HEK293 (cell line): Measurements from ENCODE around the gene MYOCOS.

Experiments
- CTCF ChIA-PET: fragments of 350-600 bp; formaldehyde crosslinking; extraction: SDS; loops from one replicate; lab custom pipeline; 2021; ENCODE audit warnings: antibody characterized with exemption; lab: Yijun Ruan, JAX
- POLR2A ChIA-PET: fragments of 300-600 bp; formaldehyde crosslinking; extraction: SDS; loops from one replicate; lab custom pipeline; 2020; ENCODE audit warnings: antibody characterized with exemption, inconsistent platforms; lab: Yijun Ruan, JAX
- H3K27ac ChIP-seq: fragments of 200-500 bp; sonication (Bioruptor generic); 2 replicates; pipeline ENCODE4 v1.5.1; 2014; ENCODE audit warnings: low read depth, low read length, control low read depth, inconsistent platforms; ENCODE audit errors: extremely low read depth
- H3K36me3 ChIP-seq, 2 experiments: fragments of 200-500 bp in 1 of 2; sonication (Bioruptor generic) in 1 of 2; 1 replicate in 1 of 2; 2 replicates in 1 of 2; pipeline ENCODE4 v1.5.1; 2014 to 2017; ENCODE audit warnings: inconsistent platforms in 2 of 2, low read length in 2 of 2; ENCODE audit not compliant: control insufficient read depth in 2 of 2, insufficient read depth in 1 of 2
- H3K4me1 ChIP-seq: fragments of 200-500 bp; sonication (Bioruptor generic); 2 replicates; pipeline ENCODE4 v1.5.1; 2014; ENCODE audit warnings: mild to moderate bottlenecking, low read length, inconsistent platforms; ENCODE audit not compliant: control insufficient read depth, insufficient read depth
- H3K4me3 ChIP-seq: 2 replicates; pipeline ENCODE4 v1.5.1; 2011; ENCODE audit warnings: low read depth, mild to moderate bottlenecking, control low read depth, low read length, moderate library complexity
- H3K9me3 ChIP-seq: fragments of 200-500 bp; sonication (Bioruptor generic); 2 replicates; pipeline ENCODE4 v1.5.1; 2014; ENCODE audit warnings: low read depth, low read length, inconsistent platforms; ENCODE audit not compliant: control insufficient read depth, insufficient read depth
- MYNN ChIP-seq: fragments of 450-650 bp; formaldehyde crosslinking; IDR thresholded peaks from 2 replicates; pipeline ENCODE4 v1.5.1; 2016; ENCODE audit warnings: missing biosample characterization, missing genetic modification characterization, borderline replicate concordance
- SCRT1 ChIP-seq: fragments of 450-650 bp; formaldehyde crosslinking; IDR thresholded peaks from 2 replicates; pipeline ENCODE4 v1.5.1; 2016; ENCODE audit warnings: missing biosample characterization, missing genetic modification characterization, borderline replicate concordance
- ZFP41 ChIP-seq: fragments of 450-650 bp; formaldehyde crosslinking; IDR thresholded peaks from 2 replicates; pipeline ENCODE4 v1.5.1; 2016; ENCODE audit warnings: missing biosample characterization, missing genetic modification characterization, borderline replicate concordance
- ZFP69B ChIP-seq: fragments of 450-650 bp; formaldehyde crosslinking; IDR thresholded peaks from 2 replicates; pipeline ENCODE4 v1.5.1; 2016; ENCODE audit warnings: missing biosample characterization, missing genetic modification characterization
- ZNF350 ChIP-seq: fragments of 450-650 bp; formaldehyde crosslinking; IDR thresholded peaks from 2 replicates; pipeline ENCODE4 v1.5.0; 2017; ENCODE audit warnings: missing biosample characterization, mild to moderate bottlenecking, missing genetic modification characterization
- ZNF473 ChIP-seq: fragments of 450-650 bp; formaldehyde crosslinking; IDR thresholded peaks from 2 replicates; pipeline ENCODE4 v1.5.1; 2017; ENCODE audit warnings: missing biosample characterization, missing genetic modification characterization
- ZNF596 ChIP-seq: fragments of 450-650 bp; IDR thresholded peaks from 2 replicates; pipeline ENCODE4 v1.5.0; 2018; ENCODE audit warnings: missing biosample characterization, mild to moderate bottlenecking, missing genetic modification characterization, moderate library complexity
- ZNF707 ChIP-seq: fragments of 450-650 bp; formaldehyde crosslinking; IDR thresholded peaks from 2 replicates; pipeline ENCODE4 v1.5.1; 2016; ENCODE audit warnings: missing biosample characterization, missing genetic modification characterization
- TF ChIP-seq, protein P1 (sequence below): fragments of 450-650 bp; formaldehyde crosslinking; IDR thresholded peaks from 2 replicates; pipeline ENCODE4 v1.5.1; 2016; ENCODE audit warnings: missing biosample characterization, missing genetic modification characterization
- TF ChIP-seq, protein P2 (sequence below): fragments of 450-650 bp; formaldehyde crosslinking; IDR thresholded peaks from 2 replicates; pipeline ENCODE4 v1.5.1; 2016; ENCODE audit warnings: missing biosample characterization, missing genetic modification characterization
- TF ChIP-seq, protein P3 (sequence below): fragments of 450-650 bp; formaldehyde crosslinking; IDR thresholded peaks from 2 replicates; pipeline ENCODE4 v1.5.1; 2017; ENCODE audit warnings: missing biosample characterization, missing genetic modification characterization
- TF ChIP-seq, protein P4 (sequence below): fragments of 450-650 bp; formaldehyde crosslinking; IDR thresholded peaks from 2 replicates; pipeline ENCODE4 v1.5.1; 2016; ENCODE audit warnings: missing biosample characterization, missing genetic modification characterization
- TF ChIP-seq, protein P5 (sequence below): fragments of 450-650 bp; formaldehyde crosslinking; IDR thresholded peaks from 2 replicates; pipeline ENCODE4 v1.5.1; 2016; ENCODE audit warnings: missing biosample characterization, missing genetic modification characterization

Gene MYOCOS

DNA sequence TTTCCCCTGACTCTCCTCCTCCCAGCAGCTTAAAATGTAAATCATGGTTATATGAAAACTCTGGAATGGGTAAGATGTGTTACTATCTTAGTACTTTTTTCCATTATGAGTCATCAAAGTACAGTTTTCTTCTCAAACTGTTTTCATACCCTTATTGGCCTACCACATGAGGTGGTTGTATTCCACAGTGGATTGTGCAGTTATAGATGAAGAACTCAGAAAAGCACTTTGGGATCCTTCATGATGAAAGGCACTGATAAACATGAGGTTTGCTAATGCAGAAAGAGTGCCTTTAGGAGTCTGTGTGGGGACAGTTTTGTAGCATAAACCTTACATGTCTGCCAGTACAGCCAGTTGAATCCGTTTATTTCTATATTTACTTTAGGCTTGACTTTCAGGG lies 32.0 kb upstream of the MYOCOS start (continued):
- TF ChIP-seq, protein P1, sequence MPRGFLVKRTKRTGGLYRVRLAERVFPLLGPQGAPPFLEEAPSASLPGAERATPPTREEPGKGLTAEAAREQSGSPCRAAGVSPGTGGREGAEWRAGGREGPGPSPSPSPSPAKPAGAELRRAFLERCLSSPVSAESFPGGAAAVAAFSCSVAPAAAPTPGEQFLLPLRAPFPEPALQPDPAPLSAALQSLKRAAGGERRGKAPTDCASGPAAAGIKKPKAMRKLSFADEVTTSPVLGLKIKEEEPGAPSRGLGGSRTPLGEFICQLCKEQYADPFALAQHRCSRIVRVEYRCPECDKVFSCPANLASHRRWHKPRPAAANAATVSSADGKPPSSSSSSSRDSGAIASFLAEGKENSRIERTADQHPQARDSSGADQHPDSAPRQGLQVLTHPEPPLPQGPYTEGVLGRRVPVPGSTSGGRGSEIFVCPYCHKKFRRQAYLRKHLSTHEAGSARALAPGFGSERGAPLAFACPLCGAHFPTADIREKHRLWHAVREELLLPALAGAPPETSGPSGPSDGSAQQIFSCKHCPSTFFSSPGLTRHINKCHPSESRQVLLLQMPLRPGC (tag by site-specific recombination) = no peak
- TF ChIP-seq, protein P2, sequence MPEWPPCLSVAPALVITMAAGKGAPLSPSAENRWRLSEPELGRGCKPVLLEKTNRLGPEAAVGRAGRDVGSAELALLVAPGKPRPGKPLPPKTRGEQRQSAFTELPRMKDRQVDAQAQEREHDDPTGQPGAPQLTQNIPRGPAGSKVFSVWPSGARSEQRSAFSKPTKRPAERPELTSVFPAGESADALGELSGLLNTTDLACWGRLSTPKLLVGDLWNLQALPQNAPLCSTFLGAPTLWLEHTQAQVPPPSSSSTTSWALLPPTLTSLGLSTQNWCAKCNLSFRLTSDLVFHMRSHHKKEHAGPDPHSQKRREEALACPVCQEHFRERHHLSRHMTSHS = no peak
- TF ChIP-seq ZFP69B (tag by site-specific recombination) = no peak

DNA sequence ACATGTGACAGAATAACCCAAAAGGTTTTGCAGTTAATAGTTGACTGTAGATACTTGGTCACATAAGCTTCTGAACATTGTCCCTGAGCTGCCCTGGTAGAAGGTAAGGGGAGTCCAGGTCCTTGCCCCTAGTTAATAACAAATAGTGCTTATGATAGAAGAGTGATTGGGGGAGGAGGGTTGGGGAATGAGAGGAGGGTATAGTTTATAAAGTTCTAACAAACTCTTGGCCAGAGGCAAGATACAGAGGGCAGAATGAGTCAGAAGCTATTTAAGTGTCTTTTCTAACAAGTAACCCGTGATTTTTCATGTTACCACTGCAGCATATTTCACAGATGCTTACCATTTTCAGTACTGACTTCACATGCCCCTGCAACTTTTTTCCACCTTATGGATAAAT lies 26.7 kb upstream of the MYOCOS start:
- peaks cover 24 to 41% of the 10 kb centered on the region in 2 experiments for H3K36me3 ChIP-seq
- no peak overlapping the region for H3K4me3 ChIP-seq
- POLR2A ChIA-PET = no interaction called here
- H3K4me1 ChIP-seq = no peaks in the 10 kb centered on the region
- CTCF ChIA-PET = no interaction called here
- no peak overlapping the region for H3K27ac ChIP-seq
- no peaks in the 10 kb centered on the region for H3K9me3 ChIP-seq
- TF ChIP-seq, protein P3, sequence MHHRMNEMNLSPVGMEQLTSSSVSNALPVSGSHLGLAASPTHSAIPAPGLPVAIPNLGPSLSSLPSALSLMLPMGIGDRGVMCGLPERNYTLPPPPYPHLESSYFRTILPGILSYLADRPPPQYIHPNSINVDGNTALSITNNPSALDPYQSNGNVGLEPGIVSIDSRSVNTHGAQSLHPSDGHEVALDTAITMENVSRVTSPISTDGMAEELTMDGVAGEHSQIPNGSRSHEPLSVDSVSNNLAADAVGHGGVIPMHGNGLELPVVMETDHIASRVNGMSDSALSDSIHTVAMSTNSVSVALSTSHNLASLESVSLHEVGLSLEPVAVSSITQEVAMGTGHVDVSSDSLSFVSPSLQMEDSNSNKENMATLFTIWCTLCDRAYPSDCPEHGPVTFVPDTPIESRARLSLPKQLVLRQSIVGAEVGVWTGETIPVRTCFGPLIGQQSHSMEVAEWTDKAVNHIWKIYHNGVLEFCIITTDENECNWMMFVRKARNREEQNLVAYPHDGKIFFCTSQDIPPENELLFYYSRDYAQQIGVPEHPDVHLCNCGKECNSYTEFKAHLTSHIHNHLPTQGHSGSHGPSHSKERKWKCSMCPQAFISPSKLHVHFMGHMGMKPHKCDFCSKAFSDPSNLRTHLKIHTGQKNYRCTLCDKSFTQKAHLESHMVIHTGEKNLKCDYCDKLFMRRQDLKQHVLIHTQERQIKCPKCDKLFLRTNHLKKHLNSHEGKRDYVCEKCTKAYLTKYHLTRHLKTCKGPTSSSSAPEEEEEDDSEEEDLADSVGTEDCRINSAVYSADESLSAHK (tag by site-specific recombination) = no peak
- TF ChIP-seq, protein P4, sequence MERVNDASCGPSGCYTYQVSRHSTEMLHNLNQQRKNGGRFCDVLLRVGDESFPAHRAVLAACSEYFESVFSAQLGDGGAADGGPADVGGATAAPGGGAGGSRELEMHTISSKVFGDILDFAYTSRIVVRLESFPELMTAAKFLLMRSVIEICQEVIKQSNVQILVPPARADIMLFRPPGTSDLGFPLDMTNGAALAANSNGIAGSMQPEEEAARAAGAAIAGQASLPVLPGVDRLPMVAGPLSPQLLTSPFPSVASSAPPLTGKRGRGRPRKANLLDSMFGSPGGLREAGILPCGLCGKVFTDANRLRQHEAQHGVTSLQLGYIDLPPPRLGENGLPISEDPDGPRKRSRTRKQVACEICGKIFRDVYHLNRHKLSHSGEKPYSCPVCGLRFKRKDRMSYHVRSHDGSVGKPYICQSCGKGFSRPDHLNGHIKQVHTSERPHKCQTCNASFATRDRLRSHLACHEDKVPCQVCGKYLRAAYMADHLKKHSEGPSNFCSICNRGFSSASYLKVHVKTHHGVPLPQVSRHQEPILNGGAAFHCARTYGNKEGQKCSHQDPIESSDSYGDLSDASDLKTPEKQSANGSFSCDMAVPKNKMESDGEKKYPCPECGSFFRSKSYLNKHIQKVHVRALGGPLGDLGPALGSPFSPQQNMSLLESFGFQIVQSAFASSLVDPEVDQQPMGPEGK (tag by site-specific recombination) = no peak
- TF ChIP-seq MYNN (tag by site-specific recombination) = no peak
- TF ChIP-seq, protein P5, sequence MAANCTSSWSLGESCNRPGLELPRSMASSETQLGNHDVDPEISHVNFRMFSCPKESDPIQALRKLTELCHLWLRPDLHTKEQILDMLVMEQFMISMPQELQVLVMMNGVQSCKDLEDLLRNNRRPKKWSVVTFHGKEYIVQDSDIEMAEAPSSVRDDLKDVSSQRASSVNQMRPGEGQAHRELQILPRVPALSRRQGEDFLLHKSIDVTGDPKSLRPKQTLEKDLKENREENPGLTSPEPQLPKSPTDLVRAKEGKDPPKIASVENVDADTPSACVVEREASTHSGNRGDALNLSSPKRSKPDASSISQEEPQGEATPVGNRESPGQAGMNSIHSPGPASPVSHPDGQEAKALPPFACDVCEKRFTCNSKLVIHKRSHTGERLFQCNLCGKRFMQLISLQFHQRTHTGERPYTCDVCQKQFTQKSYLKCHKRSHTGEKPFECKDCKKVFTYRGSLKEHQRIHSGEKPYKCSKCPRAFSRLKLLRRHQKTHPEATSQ (tag by site-specific recombination) = no peak
- TF ChIP-seq ZFP41 = no peak
- no peak for TF ChIP-seq SCRT1
- TF ChIP-seq ZNF350 (tag by site-specific recombination) = no peak
- no peak for TF ChIP-seq ZNF473

DNA sequence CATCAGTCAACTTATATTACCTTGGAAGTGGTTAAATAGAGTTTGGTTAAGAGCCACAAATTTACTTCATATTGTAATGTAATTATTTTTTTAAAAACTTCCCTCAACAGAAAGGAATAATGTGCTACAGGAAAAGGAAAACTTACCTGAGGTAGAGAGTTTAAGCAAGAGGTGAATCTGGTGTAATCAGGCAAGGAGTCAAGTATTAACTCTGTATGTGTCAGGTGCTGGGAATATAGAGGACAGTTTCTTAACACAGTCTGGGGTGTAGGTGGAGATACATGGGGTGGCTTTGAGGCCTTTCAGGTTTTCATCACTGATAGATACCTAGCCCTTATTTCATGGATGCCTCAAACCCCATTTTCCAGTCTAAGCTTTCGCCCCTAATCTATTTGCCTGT lies 25.9 kb upstream of the MYOCOS start:
- ChIA-PET CTCF (no interaction called here), POLR2A (no interaction called here)
- H3K36me3 ChIP-seq = peaks cover 17 to 33% of the 10 kb centered on the region in 2 experiments
- TF ChIP-seq ZNF707 (no peak), ZNF596 (no peak)
- no peaks in the 10 kb centered on the region for H3K9me3 ChIP-seq
- H3K27ac ChIP-seq = no peak overlapping the region
- no peaks in the 10 kb centered on the region for H3K4me1 ChIP-seq
- no peak overlapping the region for H3K4me3 ChIP-seq
